Esophagus squamous epithelium (tissue), 4 donors: Measurements from ENCODE around the gene NTS.

Experiments used
- CTCF ChIP-seq, 6 experiments: fragments of 450-650 bp in 4 of 6; fragments of 200-600 bp in 2 of 6; sonication (generic) in 2 of 6; IDR thresholded peaks; one replicate each; pipeline ENCODE4 v1.5.1; 2016 to 2019; ENCODE audit warnings: antibody characterized with exemption in 6 of 6, mild to moderate bottlenecking in 4 of 6, moderate library complexity in 4 of 6
- POLR2A ChIP-seq, 4 donors: fragments of 450-650 bp; IDR thresholded peaks; one replicate each; pipeline ENCODE4 v1.6.1; 2017; ENCODE audit warnings: antibody characterized with exemption in 4 of 4, mild to moderate bottlenecking in 4 of 4, moderate library complexity in 3 of 4

DNA sequence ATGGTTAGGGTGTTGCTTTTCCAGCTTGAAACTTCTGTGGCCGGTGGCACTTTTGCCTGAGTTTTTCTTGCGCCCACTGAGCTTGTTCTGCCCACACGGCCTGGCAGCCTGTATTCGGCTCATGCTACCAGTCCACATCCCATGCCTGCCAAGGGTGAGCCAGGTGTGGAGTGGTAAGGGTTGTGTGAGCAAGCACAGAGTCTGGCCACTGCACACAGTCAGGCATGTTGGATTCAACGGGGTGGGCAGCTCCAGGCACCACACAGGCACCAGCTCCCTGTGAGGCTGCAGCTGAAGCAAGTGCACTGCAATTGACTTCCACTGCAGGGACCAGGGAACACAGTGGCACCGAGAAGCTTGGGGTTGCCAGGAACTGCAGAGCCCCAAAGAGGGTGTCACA lies 18.8 kb upstream of the NTS start:
- TF ChIP-seq POLR2A (IDR thresholded peaks at IDR 0.05) (no peak), CTCF (IDR thresholded peaks at IDR 0.05) (no peak)
